ENCODE data around the gene FAM181B. TPM values are rescaled to one million over a fixed set of nuclear protein-coding genes. Genes with fewer than 3 reads are reported as not detected.

The FAM181B gene
- total RNA-seq, 4 donors from 2014 or later = 0.07 to 0.11 TPM; not detected in 2

GRCh38 chr11:82680252-82680651 lies 53.4 kb downstream of the FAM181B start:
- intact Hi-C loops (cut with DNase I; ENCODE audit: low total_unique reads) (loop anchor here (10.0 kb wide), 1 partner anchor 185 kb away; no protein-coding TSS in a partner anchor), in situ Hi-C loops (cut with MboI; ENCODE audit: low sequenced_read_pairs in 4 of 4) (loop anchor here in 1 of 4 donors (25.0 kb wide), 1 partner anchor 1043 kb away; no protein-coding TSS in a partner anchor)
- H3K4me3 ChIP-seq = no peak overlapping the region
- no peaks in the 10 kb centered on the region for H3K27me3 ChIP-seq
- no peaks in the 10 kb centered on the region for H3K4me1 ChIP-seq
- no peak for DNase-seq
- no peaks in the 10 kb centered on the region for H3K36me3 ChIP-seq
- TF ChIP-seq POLR2A (IDR thresholded peaks at IDR 0.05) = no peak
- TF ChIP-seq CTCF (IDR thresholded peaks at IDR 0.05 in 4 of 5, conservative IDR thresholded peaks at IDR 0.05 in 1 of 5) = no peak
- H3K9me3 ChIP-seq = no peaks in the 10 kb centered on the region
- H3K27ac ChIP-seq = no peak overlapping the region
- no peak for ATAC-seq

Other genes with a start within 250 kb of the FAM181B start
- gene PRCP, start 166.6 kb upstream of the FAM181B start, total RNA-seq = 10 to 100 TPM in 2 of 4 donors, 1 to 10 TPM in 2; 7.1 to 17.8 (median 9.5) TPM
- gene DDIAS, start 167.9 kb upstream of the FAM181B start, total RNA-seq = 1 to 10 TPM in 3 of 4 donors, under 1 TPM in 1; 0.67 to 2.1 (median 1.1) TPM

Data from gastrocnemius medialis (tissue), 4 donors.